ENCODE measurements around the gene SREBF1.
A peak's percentile ranks its signal among the peaks of the same experiment; 100 is the strongest.

The SREBF1 gene

DNA sequence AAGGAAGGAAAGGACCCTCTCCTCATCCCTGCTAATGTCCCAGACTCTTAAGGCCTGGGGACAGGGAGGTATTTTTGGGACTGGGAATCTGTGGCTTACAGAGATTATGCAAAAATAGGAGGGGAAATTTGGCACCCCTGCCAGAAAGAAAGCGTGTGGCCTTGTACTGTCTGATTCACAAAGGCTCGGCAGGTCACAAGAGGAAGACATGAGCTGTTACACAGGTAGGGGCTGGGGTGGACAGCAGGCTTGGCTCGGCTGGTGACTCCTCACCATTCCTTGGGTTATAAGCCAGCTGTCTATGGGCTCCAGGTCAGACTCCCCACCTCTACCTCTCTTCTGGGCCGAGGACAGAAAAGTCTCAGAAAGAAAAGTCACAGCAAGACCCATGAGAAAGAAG, 20.7 kb upstream of the SREBF1 start:
- no peak for DNase-seq

DNA sequence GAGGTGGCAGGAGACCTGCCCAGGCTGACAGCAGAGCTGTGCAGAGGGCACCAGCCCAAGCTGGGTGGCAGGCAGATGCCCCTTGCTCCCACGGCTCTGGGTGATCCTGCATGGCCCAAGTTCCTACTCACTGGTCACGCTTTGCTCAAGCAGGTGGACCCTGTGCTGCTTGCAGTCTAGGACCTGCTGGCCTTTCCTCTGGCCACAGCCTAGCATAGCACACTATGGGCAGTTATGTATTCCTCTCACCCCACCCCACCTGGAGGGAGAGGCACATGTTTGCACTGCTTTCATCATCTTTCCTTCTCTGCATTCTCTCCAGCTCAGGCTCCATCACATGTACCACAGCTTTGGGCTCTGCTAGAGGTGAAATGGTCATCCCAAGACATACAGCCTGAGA, 19.6 kb upstream of the SREBF1 start:
- no peak for DNase-seq

- DNase-seq: no peak
Observed at GRCh38 chr17:17855976-17856375, 19.2 kb upstream of the SREBF1 start.

DNA sequence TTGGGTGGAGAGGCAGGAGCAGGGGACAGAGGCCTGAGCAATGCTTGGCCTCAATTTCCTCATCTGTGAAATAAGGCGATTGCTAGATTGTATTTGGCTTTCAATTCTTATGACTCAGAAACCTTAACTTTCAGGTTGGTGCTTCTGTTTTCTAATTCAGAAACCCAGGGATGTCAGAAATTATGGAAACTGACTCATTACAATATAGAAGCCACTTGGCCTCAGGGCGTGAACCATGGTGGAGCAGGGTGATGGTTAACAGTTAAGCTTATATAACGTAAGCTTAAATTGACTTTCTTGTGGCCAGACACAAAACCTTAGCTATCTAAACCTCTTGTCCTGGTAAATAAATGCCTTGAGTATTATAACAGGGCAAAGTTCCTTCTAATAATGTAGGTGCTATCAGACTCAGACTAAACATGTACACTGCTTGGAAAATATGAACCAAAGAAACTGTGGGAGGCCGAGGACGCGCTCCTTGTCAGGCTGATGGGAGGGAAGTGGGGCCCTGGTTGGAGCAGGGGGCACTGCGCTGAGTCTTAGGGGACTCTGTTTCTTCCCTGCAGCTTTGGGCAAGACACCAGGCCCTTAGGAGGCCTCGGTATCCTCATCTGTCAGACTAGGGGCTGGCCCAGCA, 17.1 kb upstream of the SREBF1 start:
- DNase-seq: no peak

- DNase-seq: no peak
Observed at GRCh38 chr17:17852930-17853329, 16.1 kb upstream of the SREBF1 start.

GRCh38 chr17:17851103-17852002, 14.6 kb upstream of the SREBF1 start:
- DNase-seq: no peak

DNA sequence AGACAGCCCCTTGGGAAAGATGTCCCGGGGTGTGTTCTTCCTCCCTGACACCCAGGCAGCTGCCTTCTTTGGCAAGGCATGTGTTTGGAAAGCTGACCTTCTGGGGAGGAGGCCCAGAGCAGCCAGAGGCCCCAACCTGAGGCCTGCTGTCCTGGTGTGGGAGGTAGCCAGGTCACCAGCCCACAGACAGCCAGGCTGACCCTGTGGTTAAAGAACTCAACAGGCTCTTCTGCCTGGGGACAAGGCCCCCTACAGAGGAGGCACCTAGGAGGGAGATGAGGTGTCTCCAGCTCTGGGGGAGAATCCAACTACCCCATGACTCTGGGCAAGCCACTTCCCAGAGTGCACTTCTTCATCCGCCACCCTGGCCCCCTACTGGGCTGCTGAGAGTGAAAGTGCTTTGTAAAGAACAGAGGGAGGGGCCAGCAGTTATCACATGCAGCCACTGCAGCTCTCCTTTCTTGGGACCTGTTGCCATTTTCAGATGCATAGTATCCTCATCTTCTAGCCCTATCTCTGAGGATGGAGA, 13.1 kb upstream of the SREBF1 start:
- DNase-seq: peak; percentile 31

DNA sequence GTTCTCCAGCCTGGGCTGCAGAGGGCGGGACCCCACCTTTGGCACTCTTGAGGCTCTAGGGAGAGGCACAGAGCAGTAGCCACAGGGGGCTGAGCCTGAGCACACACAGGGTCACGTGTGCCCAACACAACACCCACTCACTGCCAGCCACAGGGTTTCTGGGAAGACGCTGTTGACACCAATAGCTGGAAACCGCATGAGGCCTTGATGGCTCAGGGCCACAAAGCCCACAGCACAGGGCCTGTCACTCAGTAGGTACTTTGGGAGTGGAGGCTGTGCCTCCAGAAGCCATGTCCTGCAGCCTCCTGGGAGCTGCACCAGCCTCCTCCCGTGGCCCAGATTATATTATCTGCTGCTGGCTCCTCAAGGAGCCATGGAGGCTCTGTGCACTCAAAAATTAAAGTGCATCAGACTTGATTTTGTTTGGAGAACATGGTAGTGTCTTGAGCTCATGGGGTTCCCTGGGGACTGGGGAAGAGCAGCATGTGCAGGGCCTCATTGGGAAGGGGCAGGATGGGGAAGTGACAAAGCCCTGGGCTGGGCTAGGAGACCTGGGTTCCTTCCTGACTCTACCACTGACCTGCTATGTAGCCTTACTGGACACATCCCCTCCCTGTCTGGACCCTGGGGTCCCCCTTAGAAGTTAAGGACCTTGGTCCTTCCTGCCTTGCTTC, 12.5 kb upstream of the SREBF1 start:
- no peak for DNase-seq

DNA sequence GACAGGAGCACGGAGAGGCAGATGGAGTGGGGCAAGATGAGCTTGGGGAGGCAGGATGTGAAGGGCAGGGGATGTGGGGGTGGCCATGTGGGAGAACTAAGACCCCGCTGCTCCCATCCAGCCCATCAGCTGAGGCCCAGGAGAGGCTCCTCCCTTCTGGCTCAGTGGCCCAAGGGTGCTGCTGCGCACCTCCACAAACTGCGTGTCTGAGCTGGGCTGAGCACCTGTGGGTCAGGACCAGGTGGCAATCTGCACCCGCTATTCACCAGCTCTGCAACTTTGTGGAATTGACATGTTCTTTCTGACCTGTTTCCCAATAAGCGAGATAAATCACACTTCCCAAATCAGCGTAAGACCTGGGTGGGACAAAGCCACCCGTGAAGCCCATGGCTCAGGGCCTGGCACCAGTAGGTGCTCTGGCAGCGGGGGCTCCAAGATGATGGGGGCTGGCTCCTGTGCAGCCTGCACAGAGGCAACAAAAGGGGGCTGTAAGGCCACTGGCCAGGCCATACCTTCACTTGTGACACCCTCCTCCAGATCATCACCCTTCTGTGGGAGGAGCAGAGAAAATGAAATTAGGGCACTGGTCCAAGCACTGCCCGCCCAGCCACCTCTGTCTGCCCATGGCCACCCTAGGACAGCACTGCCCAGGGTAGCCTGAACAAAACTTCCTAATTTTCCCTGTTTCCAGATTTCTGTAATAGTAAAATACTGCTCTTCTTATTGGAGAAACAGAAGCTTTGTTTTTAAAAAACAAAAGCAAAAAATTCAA, 11.7 kb upstream of the SREBF1 start:
- no peak for DNase-seq

- no peak for DNase-seq
Observed at GRCh38 chr17:17847726-17848125, 10.9 kb upstream of the SREBF1 start.

- no peak for DNase-seq
Observed at GRCh38 chr17:17847118-17847689, 10.4 kb upstream of the SREBF1 start.

- no peak for DNase-seq
Observed at GRCh38 chr17:17846645-17847044, 9.9 kb upstream of the SREBF1 start.

DNA sequence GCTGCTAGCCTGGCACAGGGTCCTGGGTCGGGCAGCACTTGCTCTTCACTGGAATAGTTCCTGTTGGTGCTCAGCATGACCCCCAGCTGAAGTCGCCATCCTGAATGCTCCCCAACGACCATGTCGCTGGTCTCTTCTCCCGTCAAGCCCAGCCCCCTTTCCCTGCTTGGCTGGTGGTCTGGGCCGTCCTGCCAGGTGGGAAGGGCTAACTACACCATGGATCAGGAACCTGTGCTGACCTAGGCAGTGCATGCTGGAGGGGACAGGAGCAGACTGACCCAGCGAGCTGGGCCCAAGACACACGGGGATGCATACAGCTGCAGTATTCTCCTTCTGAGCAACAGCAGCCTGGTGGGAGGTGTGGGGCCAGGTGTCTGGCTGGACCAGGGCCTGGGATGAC, 9.2 kb upstream of the SREBF1 start:
- DNase-seq: no peak

- DNase-seq: no peak
Observed at GRCh38 chr17:17845046-17845775, 8.4 kb upstream of the SREBF1 start.

DNA sequence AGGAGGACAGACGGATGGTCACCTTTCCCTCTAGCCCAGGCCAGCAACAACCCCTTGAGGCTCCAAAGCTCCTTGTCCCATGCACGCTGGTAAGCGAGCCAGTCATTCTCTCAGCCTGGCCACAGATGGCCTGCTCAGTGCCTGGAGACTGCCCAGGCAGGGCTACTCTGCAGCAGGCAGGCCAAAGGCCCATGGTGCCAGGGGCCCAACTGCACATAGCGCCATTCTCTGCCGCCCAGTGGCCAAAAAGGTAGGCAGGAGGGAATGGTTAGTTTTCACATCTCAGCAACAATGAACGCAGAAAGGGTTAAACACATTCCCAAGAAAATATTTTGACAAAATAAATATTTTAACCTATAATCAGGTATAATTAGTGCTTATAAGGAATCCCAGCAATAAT, 7.7 kb upstream of the SREBF1 start:
- no peak for DNase-seq

DNA sequence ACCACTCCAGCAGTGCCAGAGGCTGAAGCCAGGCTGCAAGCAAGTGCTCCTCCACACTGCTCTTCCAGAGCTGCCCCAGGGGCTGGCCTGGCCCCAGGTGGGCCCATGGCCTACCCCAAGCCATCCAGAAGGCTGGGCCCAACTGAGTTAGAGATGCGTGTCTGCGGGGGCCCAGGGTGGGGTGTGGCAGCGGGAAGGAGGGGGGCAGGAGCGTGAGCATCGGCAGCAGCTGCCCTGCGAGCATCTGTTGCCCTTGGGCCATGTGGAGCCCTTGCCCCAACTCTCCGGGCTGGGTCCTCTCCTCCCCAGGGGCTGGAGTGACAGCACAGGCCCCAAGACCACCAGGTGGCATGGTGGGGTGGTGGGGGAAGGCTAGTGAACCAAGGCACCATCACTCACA, 7.3 kb upstream of the SREBF1 start:
- no peak for DNase-seq

- no peak for DNase-seq
Observed at GRCh38 chr17:17843096-17843495, 6.3 kb upstream of the SREBF1 start.

- no peak for DNase-seq
Observed at GRCh38 chr17:17842111-17842876, 5.5 kb upstream of the SREBF1 start.

DNA sequence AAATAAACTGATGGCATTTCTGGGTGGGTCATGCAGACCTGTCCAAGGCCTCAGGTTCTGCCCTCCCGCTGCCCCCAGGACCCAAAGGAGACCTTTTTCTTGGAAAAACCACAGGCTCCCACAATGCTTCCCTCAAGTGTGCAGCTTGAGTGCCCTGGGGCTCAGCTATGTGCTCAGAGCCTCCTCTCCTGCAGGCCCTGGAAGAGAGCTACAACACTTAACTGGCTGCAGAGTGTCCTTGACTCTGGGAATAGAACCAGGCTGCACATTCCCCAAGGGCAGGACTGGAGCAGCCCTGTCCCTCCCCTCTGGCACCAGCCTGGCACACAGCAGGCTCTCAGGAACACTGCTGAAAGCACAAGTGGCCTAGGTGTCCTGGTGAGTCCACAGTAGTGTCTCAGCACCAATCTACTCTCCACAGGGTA, 4.8 kb upstream of the SREBF1 start:
- no peak for DNase-seq

DNA sequence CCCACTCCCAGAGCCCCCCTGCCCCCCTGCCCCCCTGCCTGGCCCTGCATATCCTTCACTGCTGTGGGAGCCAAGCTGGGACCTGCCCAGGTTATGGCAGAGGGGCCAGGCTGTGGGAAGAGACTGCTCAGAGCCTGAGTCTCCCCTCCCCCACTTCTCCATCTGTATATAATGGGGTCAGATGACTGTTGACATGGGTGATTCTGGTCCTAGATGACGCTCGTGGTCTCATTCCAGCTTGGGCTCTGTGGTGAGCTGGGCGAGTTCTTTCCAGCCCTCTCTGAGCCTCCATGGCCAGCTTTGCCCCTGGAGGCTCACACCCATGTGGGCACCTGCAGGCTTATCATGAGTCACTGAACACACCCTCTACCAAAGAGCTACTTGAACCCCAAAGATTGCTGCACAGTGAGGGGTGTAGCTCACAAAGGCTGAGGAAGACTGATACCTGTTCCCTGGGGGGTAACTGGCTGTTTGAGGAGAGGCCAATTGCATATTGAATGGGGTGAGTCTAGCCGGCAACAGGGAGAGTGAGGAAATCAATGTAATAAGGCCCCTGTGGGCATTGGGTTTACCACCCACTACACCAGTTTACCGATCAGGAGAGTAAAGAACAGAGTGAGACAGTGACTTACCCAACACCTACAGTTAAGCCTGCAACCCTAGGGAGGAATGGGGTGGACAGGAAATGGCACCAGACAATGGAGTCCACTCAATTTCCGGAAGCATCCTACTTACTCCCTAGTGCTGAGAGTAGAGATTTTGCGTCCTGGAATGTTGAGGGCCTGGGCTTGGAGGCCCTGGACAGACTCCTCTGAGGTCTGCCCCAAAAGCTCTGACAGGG, 4.2 kb upstream of the SREBF1 start:
- DNase-seq: peak; percentile 27

Data from fibroblast of skin of abdomen (primary cell).